ENCODE results near the gene PEX14. TPM values are rescaled to one million over a fixed set of nuclear protein-coding genes. Genes with fewer than 3 reads are reported as not detected.

Gene PEX14
- total and polyA plus RNA-seq, 2 experiments from 2014 or later: 17.6 to 19.6 TPM

DNA sequence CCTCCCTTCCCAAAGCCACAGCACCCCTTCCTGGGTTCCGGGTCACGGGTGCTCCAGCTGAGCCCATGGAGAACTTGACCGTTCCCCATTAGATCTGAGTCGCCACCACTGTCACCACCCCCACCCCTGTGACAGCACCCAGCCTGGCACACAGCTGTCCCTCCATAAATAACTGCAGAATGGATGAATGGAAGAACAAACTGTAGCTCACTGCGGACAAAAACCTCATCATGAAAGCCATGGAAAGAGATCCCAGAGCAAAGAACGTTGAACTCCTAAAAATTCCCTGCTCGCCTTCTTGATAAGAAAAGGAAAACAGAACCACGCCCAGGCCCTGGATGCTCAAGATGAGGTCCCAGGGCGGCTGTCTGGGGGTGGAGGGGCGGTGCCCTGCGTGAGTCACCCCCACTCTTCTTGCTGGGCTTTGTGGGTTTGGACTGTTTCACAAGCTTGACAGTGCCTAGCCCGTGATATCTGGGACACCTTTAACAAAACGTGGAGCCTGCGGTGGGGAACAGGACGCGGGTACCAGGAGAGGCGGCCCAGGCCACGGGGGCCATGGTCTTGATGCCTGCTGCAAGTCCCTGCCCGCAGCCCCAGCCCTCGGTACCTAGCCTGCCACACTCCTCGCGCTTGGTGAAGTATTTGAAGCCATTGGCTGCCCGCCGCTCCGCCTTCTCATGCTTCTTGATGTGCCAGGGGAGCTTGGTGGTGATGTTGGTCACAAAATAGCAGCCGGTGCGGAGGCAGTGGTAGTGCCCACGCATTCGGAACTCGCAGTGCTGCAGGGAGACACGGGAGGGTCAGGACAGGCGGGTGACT is 169.8 kb downstream of the PEX14 start:
- Mint-ChIP-seq H3K27me3 (ENCODE audit: insufficient read depth, low read depth, poor library complexity) (peaks cover 14% of the 10 kb centered on the region), H3K27ac (no peak overlapping the region), H3K9me3 (no peaks in the 10 kb centered on the region), H3K4me1 (peaks cover 5% of the 10 kb centered on the region), H3K36me3 (ENCODE audit: low read depth) (peaks cover 3% of the 10 kb centered on the region; the same call in 1 of the 3 replicates), H3K4me3 (no peak overlapping the region)
- no peaks in the 10 kb centered on the region for H3K9me2 ChIP-seq (ENCODE audit: insufficient read depth)
- H3K4me3 ChIP-seq: no peak overlapping the region
- H3K36me3 ChIP-seq (ENCODE audit: insufficient read depth): no peaks in the 10 kb centered on the region
- H4K20me1 ChIP-seq (replicated peaks; ENCODE audit: insufficient read depth): no peaks in the 10 kb centered on the region
- H2AFZ ChIP-seq: no peak overlapping the region
- no peaks in the 10 kb centered on the region; the same call in 1 of the 2 replicates for H3K4me1 ChIP-seq (ENCODE audit: insufficient read depth)
- no peak for DNase-seq (ENCODE audit: low spot score)
- H3K27me3 ChIP-seq (ENCODE audit: insufficient read depth): peaks cover 11% of the 10 kb centered on the region; the same call in 1 of the 2 replicates
- no peaks in the 10 kb centered on the region for H3K79me2 ChIP-seq (replicated peaks; ENCODE audit: insufficient read depth)
- no peak overlapping the region for H3K27ac ChIP-seq (ENCODE audit: low read depth)
- TF ChIP-seq ZNF114 (CRISPR knock-in tag; IDR thresholded peaks at IDR 0.05): no peak
- TF ChIP-seq EZH2phosphoT487 (IDR thresholded peaks at IDR 0.05; ENCODE audit: unreplicated experiment): no peak
- TF ChIP-seq, protein P1, sequence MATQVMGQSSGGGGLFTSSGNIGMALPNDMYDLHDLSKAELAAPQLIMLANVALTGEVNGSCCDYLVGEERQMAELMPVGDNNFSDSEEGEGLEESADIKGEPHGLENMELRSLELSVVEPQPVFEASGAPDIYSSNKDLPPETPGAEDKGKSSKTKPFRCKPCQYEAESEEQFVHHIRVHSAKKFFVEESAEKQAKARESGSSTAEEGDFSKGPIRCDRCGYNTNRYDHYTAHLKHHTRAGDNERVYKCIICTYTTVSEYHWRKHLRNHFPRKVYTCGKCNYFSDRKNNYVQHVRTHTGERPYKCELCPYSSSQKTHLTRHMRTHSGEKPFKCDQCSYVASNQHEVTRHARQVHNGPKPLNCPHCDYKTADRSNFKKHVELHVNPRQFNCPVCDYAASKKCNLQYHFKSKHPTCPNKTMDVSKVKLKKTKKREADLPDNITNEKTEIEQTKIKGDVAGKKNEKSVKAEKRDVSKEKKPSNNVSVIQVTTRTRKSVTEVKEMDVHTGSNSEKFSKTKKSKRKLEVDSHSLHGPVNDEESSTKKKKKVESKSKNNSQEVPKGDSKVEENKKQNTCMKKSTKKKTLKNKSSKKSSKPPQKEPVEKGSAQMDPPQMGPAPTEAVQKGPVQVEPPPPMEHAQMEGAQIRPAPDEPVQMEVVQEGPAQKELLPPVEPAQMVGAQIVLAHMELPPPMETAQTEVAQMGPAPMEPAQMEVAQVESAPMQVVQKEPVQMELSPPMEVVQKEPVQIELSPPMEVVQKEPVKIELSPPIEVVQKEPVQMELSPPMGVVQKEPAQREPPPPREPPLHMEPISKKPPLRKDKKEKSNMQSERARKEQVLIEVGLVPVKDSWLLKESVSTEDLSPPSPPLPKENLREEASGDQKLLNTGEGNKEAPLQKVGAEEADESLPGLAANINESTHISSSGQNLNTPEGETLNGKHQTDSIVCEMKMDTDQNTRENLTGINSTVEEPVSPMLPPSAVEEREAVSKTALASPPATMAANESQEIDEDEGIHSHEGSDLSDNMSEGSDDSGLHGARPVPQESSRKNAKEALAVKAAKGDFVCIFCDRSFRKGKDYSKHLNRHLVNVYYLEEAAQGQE (IDR thresholded peaks at IDR 0.05; ENCODE audit: unreplicated experiment): no peak
- TF ChIP-seq ZNF331 (CRISPR knock-in tag; IDR thresholded peaks at IDR 0.05; ENCODE audit: low read depth): no peak
- TF ChIP-seq POLR2AphosphoS5 (IDR thresholded peaks at IDR 0.05; ENCODE audit: low read depth): no peak
- TF ChIP-seq EZH2 (IDR thresholded peaks at IDR 0.05; ENCODE audit: low read depth, unreplicated experiment): no peak
- no peak for TF ChIP-seq JUNB (IDR thresholded peaks at IDR 0.05; ENCODE audit: unreplicated experiment)
- no peak for TF ChIP-seq NANOG (IDR thresholded peaks at IDR 0.05; ENCODE audit: borderline replicate concordance)
- TF ChIP-seq CREB1 (CRISPR knock-in tag; IDR thresholded peaks at IDR 0.05; ENCODE audit: low read depth): no peak
- no peak for TF ChIP-seq STAT1 (IDR thresholded peaks at IDR 0.05; ENCODE audit: unreplicated experiment)
- TF ChIP-seq, protein P2, sequence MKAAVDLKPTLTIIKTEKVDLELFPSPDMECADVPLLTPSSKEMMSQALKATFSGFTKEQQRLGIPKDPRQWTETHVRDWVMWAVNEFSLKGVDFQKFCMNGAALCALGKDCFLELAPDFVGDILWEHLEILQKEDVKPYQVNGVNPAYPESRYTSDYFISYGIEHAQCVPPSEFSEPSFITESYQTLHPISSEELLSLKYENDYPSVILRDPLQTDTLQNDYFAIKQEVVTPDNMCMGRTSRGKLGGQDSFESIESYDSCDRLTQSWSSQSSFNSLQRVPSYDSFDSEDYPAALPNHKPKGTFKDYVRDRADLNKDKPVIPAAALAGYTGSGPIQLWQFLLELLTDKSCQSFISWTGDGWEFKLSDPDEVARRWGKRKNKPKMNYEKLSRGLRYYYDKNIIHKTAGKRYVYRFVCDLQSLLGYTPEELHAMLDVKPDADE (IDR thresholded peaks at IDR 0.05): no peak
- TF ChIP-seq, protein P3, sequence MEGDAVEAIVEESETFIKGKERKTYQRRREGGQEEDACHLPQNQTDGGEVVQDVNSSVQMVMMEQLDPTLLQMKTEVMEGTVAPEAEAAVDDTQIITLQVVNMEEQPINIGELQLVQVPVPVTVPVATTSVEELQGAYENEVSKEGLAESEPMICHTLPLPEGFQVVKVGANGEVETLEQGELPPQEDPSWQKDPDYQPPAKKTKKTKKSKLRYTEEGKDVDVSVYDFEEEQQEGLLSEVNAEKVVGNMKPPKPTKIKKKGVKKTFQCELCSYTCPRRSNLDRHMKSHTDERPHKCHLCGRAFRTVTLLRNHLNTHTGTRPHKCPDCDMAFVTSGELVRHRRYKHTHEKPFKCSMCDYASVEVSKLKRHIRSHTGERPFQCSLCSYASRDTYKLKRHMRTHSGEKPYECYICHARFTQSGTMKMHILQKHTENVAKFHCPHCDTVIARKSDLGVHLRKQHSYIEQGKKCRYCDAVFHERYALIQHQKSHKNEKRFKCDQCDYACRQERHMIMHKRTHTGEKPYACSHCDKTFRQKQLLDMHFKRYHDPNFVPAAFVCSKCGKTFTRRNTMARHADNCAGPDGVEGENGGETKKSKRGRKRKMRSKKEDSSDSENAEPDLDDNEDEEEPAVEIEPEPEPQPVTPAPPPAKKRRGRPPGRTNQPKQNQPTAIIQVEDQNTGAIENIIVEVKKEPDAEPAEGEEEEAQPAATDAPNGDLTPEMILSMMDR (conservative IDR thresholded peaks at IDR 0.05; ENCODE audit: low read depth in 2 of 2): no peak
- TF ChIP-seq, protein P4, sequence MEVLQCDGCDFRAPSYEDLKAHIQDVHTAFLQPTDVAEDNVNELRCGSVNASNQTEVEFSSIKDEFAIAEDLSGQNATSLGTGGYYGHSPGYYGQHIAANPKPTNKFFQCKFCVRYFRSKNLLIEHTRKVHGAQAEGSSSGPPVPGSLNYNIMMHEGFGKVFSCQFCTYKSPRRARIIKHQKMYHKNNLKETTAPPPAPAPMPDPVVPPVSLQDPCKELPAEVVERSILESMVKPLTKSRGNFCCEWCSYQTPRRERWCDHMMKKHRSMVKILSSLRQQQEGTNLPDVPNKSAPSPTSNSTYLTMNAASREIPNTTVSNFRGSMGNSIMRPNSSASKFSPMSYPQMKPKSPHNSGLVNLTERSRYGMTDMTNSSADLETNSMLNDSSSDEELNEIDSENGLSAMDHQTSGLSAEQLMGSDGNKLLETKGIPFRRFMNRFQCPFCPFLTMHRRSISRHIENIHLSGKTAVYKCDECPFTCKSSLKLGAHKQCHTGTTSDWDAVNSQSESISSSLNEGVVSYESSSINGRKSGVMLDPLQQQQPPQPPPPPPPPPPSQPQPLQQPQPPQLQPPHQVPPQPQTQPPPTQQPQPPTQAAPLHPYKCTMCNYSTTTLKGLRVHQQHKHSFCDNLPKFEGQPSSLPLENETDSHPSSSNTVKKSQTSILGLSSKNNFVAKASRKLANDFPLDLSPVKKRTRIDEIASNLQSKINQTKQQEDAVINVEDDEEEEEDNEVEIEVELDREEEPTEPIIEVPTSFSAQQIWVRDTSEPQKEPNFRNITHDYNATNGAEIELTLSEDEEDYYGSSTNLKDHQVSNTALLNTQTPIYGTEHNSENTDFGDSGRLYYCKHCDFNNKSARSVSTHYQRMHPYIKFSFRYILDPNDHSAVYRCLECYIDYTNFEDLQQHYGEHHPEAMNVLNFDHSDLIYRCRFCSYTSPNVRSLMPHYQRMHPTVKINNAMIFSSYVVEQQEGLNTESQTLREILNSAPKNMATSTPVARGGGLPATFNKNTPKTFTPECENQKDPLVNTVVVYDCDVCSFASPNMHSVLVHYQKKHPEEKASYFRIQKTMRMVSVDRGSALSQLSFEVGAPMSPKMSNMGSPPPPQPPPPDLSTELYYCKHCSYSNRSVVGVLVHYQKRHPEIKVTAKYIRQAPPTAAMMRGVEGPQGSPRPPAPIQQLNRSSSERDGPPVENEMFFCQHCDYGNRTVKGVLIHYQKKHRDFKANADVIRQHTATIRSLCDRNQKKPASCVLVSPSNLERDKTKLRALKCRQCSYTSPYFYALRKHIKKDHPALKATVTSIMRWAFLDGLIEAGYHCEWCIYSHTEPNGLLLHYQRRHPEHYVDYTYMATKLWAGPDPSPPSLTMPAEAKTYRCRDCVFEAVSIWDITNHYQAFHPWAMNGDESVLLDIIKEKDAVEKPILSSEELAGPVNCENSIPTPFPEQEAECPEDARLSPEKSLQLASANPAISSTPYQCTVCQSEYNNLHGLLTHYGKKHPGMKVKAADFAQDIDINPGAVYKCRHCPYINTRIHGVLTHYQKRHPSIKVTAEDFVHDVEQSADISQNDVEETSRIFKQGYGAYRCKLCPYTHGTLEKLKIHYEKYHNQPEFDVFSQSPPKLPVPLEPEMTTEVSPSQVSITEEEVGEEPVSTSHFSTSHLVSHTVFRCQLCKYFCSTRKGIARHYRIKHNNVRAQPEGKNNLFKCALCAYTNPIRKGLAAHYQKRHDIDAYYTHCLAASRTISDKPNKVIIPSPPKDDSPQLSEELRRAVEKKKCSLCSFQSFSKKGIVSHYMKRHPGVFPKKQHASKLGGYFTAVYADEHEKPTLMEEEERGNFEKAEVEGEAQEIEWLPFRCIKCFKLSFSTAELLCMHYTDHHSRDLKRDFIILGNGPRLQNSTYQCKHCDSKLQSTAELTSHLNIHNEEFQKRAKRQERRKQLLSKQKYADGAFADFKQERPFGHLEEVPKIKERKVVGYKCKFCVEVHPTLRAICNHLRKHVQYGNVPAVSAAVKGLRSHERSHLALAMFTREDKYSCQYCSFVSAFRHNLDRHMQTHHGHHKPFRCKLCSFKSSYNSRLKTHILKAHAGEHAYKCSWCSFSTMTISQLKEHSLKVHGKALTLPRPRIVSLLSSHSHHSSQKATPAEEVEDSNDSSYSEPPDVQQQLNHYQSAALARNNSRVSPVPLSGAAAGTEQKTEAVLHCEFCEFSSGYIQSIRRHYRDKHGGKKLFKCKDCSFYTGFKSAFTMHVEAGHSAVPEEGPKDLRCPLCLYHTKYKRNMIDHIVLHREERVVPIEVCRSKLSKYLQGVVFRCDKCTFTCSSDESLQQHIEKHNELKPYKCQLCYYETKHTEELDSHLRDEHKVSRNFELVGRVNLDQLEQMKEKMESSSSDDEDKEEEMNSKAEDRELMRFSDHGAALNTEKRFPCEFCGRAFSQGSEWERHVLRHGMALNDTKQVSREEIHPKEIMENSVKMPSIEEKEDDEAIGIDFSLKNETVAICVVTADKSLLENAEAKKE (CRISPR knock-in tag; IDR thresholded peaks at IDR 0.05): no peak
- peaks cover 6% of the 10 kb centered on the region for H3F3A ChIP-seq (replicated peaks; ENCODE audit: low read depth)
- ATAC-seq: no peak
- H3K4me2 ChIP-seq: no peak overlapping the region

Measured in GM23338 (cell line).